Uterus (tissue), 2 donors: ENCODE results near the gene ARHGEF28.

Experiments used
- CTCF ChIP-seq, 4 experiments: fragments of 200-600 bp in 2 of 4; fragments of 450-650 bp in 2 of 4; sonication (generic) in 2 of 4; IDR thresholded peaks; one replicate each; pipeline ENCODE4 v1.5.1; 2016 to 2019; ENCODE audit warnings: antibody characterized with exemption in 4 of 4, mild to moderate bottlenecking in 2 of 4, moderate library complexity in 1 of 4
- POLR2A ChIP-seq, 2 donors: fragments of 450-650 bp; IDR thresholded peaks; one replicate each; pipeline ENCODE4 v1.6.1; 2016; ENCODE audit warnings: antibody characterized with exemption in 2 of 2, mild to moderate bottlenecking in 1 of 2, moderate library complexity in 1 of 2

GRCh38 chr5:73897893-73898292 is 271.9 kb downstream of the ARHGEF28 start:
- no peak for TF ChIP-seq CTCF (IDR thresholded peaks at IDR 0.05)
- TF ChIP-seq POLR2A (IDR thresholded peaks at IDR 0.05), result no peak
